HEK293 (cell line): Measurements from ENCODE around the gene PCBP3.

Source experiments
- CTCF ChIA-PET: fragments of 350-600 bp; formaldehyde crosslinking; extraction: SDS; loops from one replicate; lab custom pipeline; 2021; ENCODE audit warnings: antibody characterized with exemption; lab: Yijun Ruan, JAX
- POLR2A ChIA-PET: fragments of 300-600 bp; formaldehyde crosslinking; extraction: SDS; loops from one replicate; lab custom pipeline; 2020; ENCODE audit warnings: antibody characterized with exemption, inconsistent platforms; lab: Yijun Ruan, JAX
- H3K27ac ChIP-seq: fragments of 200-500 bp; sonication (Bioruptor generic); 2 replicates; pipeline ENCODE4 v1.5.1; 2014; ENCODE audit warnings: low read depth, low read length, control low read depth, inconsistent platforms; ENCODE audit errors: extremely low read depth
- H3K36me3 ChIP-seq, 2 experiments: fragments of 200-500 bp in 1 of 2; sonication (Bioruptor generic) in 1 of 2; 1 replicate in 1 of 2; 2 replicates in 1 of 2; pipeline ENCODE4 v1.5.1; 2014 to 2017; ENCODE audit warnings: inconsistent platforms in 2 of 2, low read length in 2 of 2; ENCODE audit not compliant: control insufficient read depth in 2 of 2, insufficient read depth in 1 of 2
- H3K4me1 ChIP-seq: fragments of 200-500 bp; sonication (Bioruptor generic); 2 replicates; pipeline ENCODE4 v1.5.1; 2014; ENCODE audit warnings: mild to moderate bottlenecking, low read length, inconsistent platforms; ENCODE audit not compliant: control insufficient read depth, insufficient read depth
- H3K4me3 ChIP-seq: 2 replicates; pipeline ENCODE4 v1.5.1; 2011; ENCODE audit warnings: low read depth, mild to moderate bottlenecking, control low read depth, low read length, moderate library complexity
- H3K9me3 ChIP-seq: fragments of 200-500 bp; sonication (Bioruptor generic); 2 replicates; pipeline ENCODE4 v1.5.1; 2014; ENCODE audit warnings: low read depth, low read length, inconsistent platforms; ENCODE audit not compliant: control insufficient read depth, insufficient read depth
- BCL11B ChIP-seq: fragments of 450-650 bp; formaldehyde crosslinking; IDR thresholded peaks from 2 replicates; pipeline ENCODE4 v1.5.1; 2016; ENCODE audit warnings: low read depth, missing biosample characterization, missing genetic modification characterization
- FEZF1 ChIP-seq: fragments of 450-650 bp; formaldehyde crosslinking; IDR thresholded peaks from 2 replicates; pipeline ENCODE4 v1.5.1; 2016; ENCODE audit warnings: missing biosample characterization, missing genetic modification characterization
- HOXA7 ChIP-seq: sonication (generic); formaldehyde crosslinking; IDR thresholded peaks from 2 replicates; pipeline ENCODE4 v1.8.1; 2022; ENCODE audit warnings: missing genetic modification reagents, borderline replicate concordance
- MEIS1 ChIP-seq: sonication (generic); formaldehyde crosslinking; IDR thresholded peaks from 2 replicates; pipeline ENCODE4 v1.8.1; 2022; ENCODE audit warnings: missing genetic modification reagents, mild to moderate bottlenecking, borderline replicate concordance
- SALL2 ChIP-seq: fragments of 450-650 bp; formaldehyde crosslinking; IDR thresholded peaks from 2 replicates; pipeline ENCODE4 v1.5.0; 2017; ENCODE audit warnings: missing biosample characterization, mild to moderate bottlenecking, missing genetic modification characterization, borderline replicate concordance
- SETDB1 ChIP-seq: IDR thresholded peaks from one replicate; pipeline ENCODE4 v1.6.1; 2017; ENCODE audit warnings: mild to moderate bottlenecking, low read length, moderate library complexity, mixed read lengths; ENCODE audit not compliant: insufficient read length
- ZNF133 ChIP-seq: fragments of 450-650 bp; formaldehyde crosslinking; IDR thresholded peaks from 2 replicates; pipeline ENCODE4 v1.5.1; 2016; ENCODE audit warnings: missing biosample characterization, missing genetic modification characterization
- ZNF354C ChIP-seq: fragments of 450-650 bp; formaldehyde crosslinking; IDR thresholded peaks from 2 replicates; pipeline ENCODE4 v1.5.1; 2016; ENCODE audit warnings: missing biosample characterization, missing genetic modification characterization, low read depth, borderline replicate concordance
- ZNF433 ChIP-seq: fragments of 450-650 bp; formaldehyde crosslinking; IDR thresholded peaks from 2 replicates; pipeline ENCODE4 v1.5.1; 2016; ENCODE audit warnings: missing biosample characterization, missing genetic modification characterization, low read depth
- ZNF654 ChIP-seq: fragments of 450-650 bp; formaldehyde crosslinking; IDR thresholded peaks from 2 replicates; pipeline ENCODE4 v1.5.1; 2016; ENCODE audit warnings: low read depth, missing biosample characterization, missing genetic modification characterization
- ZNF747 ChIP-seq: fragments of 450-650 bp; formaldehyde crosslinking; IDR thresholded peaks from 2 replicates; pipeline ENCODE4 v1.5.1; 2016; ENCODE audit warnings: missing biosample characterization, missing genetic modification characterization
- ZNF792 ChIP-seq: fragments of 450-650 bp; formaldehyde crosslinking; IDR thresholded peaks from 2 replicates; pipeline ENCODE4 v1.5.1; 2016; ENCODE audit warnings: missing biosample characterization, missing genetic modification characterization
- TF ChIP-seq, protein P1 (sequence below): fragments of 450-650 bp; formaldehyde crosslinking; IDR thresholded peaks from 2 replicates; pipeline ENCODE4 v1.5.0; 2017; ENCODE audit warnings: missing biosample characterization, missing genetic modification characterization, borderline replicate concordance
- TF ChIP-seq, protein P2 (sequence below): fragments of 450-650 bp; formaldehyde crosslinking; IDR thresholded peaks from 2 replicates; pipeline ENCODE4 v1.5.1; 2017; ENCODE audit warnings: missing biosample characterization, missing genetic modification characterization
- TF ChIP-seq, protein P3 (sequence below): fragments of 450-650 bp; formaldehyde crosslinking; IDR thresholded peaks from 2 replicates; pipeline ENCODE4 v1.5.1; 2016; ENCODE audit warnings: missing biosample characterization, missing genetic modification characterization
- TF ChIP-seq, protein P4 (sequence below): sonication (generic); formaldehyde crosslinking; IDR thresholded peaks from 2 replicates; pipeline ENCODE4 v1.8.1; 2022; ENCODE audit warnings: mild to moderate bottlenecking, moderate library complexity, missing genetic modification reagents
- TF ChIP-seq, protein P5 (sequence below): fragments of 450-650 bp; formaldehyde crosslinking; conservative IDR thresholded peaks from 2 replicates; pipeline ENCODE4 v1.5.1; 2016; ENCODE audit warnings: low read depth, missing biosample characterization, missing genetic modification characterization
- TF ChIP-seq, protein P6 (sequence below): IDR thresholded peaks from 2 replicates; pipeline ENCODE4 v1.6.1; 2011; ENCODE audit warnings: mild to moderate bottlenecking, low read depth, low read length, borderline replicate concordance

Gene PCBP3

DNA sequence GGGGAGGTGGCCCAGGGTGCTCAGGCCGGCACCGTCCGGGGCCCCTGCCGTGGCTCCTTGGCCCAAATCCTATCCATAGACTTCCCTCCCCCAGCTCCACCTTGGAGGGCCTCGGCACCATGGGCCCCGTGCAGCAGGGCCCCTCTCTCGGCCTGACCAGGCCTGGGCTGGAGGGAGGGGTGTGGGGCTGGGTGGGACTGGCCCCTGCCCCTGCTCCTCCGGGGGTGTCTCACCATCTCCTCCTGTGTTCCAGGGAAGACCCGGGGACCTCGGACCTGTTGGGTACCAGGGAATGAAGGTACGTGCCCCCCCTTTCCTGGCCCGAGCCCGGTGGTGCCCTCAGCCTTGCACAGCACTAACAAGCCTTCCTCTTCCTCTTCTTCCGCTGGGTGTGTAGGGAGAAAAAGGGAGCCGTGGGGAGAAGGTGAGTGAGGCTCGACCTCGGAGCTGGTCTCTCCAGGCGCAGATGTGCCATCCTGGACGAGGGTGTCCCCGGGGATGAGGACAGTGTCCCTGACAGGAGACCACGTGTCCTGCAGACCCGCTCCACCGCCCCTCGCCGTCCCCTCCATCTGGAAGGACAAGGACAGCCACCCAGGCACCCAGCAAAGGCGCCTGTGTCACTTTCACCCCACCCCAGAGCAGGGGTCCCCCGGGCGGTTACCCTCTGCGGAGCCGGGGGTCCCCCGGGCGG lies 346.0 kb downstream of the PCBP3 start:
- Histone ChIP-seq H3K27ac (no peak overlapping the region), H3K9me3 (no peaks in the 10 kb centered on the region), H3K4me1 (no peaks in the 10 kb centered on the region), H3K36me3 (peaks cover 9 to 77% of the 10 kb centered on the region in 2 experiments; a peak in 2 of 3 replicates), H3K4me3 (no peak overlapping the region)
- POLR2A ChIA-PET, result no interaction called here
- CTCF ChIA-PET, result no interaction called here
- no peak for TF ChIP-seq ZNF354C (tag by site-specific recombination)
- no peak for TF ChIP-seq SALL2 (tag by site-specific recombination)
- no peak for TF ChIP-seq ZNF654 (tag by site-specific recombination)
- TF ChIP-seq, protein P1, sequence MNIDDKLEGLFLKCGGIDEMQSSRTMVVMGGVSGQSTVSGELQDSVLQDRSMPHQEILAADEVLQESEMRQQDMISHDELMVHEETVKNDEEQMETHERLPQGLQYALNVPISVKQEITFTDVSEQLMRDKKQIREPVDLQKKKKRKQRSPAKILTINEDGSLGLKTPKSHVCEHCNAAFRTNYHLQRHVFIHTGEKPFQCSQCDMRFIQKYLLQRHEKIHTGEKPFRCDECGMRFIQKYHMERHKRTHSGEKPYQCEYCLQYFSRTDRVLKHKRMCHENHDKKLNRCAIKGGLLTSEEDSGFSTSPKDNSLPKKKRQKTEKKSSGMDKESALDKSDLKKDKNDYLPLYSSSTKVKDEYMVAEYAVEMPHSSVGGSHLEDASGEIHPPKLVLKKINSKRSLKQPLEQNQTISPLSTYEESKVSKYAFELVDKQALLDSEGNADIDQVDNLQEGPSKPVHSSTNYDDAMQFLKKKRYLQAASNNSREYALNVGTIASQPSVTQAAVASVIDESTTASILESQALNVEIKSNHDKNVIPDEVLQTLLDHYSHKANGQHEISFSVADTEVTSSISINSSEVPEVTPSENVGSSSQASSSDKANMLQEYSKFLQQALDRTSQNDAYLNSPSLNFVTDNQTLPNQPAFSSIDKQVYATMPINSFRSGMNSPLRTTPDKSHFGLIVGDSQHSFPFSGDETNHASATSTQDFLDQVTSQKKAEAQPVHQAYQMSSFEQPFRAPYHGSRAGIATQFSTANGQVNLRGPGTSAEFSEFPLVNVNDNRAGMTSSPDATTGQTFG (tag by site-specific recombination), result no peak
- TF ChIP-seq, protein P2, sequence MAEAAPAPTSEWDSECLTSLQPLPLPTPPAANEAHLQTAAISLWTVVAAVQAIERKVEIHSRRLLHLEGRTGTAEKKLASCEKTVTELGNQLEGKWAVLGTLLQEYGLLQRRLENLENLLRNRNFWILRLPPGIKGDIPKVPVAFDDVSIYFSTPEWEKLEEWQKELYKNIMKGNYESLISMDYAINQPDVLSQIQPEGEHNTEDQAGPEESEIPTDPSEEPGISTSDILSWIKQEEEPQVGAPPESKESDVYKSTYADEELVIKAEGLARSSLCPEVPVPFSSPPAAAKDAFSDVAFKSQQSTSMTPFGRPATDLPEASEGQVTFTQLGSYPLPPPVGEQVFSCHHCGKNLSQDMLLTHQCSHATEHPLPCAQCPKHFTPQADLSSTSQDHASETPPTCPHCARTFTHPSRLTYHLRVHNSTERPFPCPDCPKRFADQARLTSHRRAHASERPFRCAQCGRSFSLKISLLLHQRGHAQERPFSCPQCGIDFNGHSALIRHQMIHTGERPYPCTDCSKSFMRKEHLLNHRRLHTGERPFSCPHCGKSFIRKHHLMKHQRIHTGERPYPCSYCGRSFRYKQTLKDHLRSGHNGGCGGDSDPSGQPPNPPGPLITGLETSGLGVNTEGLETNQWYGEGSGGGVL, result no peak
- no peak for TF ChIP-seq SETDB1
- no peak for TF ChIP-seq FEZF1 (tag by site-specific recombination)
- TF ChIP-seq, protein P3, sequence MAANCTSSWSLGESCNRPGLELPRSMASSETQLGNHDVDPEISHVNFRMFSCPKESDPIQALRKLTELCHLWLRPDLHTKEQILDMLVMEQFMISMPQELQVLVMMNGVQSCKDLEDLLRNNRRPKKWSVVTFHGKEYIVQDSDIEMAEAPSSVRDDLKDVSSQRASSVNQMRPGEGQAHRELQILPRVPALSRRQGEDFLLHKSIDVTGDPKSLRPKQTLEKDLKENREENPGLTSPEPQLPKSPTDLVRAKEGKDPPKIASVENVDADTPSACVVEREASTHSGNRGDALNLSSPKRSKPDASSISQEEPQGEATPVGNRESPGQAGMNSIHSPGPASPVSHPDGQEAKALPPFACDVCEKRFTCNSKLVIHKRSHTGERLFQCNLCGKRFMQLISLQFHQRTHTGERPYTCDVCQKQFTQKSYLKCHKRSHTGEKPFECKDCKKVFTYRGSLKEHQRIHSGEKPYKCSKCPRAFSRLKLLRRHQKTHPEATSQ (tag by site-specific recombination), result no peak
- TF ChIP-seq ZNF133 (tag by site-specific recombination), result no peak
- no peak for TF ChIP-seq HOXA7 (CRISPR knock-in tag)
- TF ChIP-seq, protein P4, sequence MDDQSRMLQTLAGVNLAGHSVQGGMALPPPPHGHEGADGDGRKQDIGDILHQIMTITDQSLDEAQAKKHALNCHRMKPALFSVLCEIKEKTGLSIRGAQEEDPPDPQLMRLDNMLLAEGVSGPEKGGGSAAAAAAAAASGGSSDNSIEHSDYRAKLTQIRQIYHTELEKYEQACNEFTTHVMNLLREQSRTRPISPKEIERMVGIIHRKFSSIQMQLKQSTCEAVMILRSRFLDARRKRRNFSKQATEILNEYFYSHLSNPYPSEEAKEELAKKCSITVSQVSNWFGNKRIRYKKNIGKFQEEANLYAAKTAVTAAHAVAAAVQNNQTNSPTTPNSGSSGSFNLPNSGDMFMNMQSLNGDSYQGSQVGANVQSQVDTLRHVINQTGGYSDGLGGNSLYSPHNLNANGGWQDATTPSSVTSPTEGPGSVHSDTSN, result no peak
- no peak for TF ChIP-seq MEIS1 (CRISPR knock-in tag)
- no peak for TF ChIP-seq ZNF747 (tag by site-specific recombination)
- no peak for TF ChIP-seq ZNF433 (tag by site-specific recombination)
- TF ChIP-seq, protein P5, sequence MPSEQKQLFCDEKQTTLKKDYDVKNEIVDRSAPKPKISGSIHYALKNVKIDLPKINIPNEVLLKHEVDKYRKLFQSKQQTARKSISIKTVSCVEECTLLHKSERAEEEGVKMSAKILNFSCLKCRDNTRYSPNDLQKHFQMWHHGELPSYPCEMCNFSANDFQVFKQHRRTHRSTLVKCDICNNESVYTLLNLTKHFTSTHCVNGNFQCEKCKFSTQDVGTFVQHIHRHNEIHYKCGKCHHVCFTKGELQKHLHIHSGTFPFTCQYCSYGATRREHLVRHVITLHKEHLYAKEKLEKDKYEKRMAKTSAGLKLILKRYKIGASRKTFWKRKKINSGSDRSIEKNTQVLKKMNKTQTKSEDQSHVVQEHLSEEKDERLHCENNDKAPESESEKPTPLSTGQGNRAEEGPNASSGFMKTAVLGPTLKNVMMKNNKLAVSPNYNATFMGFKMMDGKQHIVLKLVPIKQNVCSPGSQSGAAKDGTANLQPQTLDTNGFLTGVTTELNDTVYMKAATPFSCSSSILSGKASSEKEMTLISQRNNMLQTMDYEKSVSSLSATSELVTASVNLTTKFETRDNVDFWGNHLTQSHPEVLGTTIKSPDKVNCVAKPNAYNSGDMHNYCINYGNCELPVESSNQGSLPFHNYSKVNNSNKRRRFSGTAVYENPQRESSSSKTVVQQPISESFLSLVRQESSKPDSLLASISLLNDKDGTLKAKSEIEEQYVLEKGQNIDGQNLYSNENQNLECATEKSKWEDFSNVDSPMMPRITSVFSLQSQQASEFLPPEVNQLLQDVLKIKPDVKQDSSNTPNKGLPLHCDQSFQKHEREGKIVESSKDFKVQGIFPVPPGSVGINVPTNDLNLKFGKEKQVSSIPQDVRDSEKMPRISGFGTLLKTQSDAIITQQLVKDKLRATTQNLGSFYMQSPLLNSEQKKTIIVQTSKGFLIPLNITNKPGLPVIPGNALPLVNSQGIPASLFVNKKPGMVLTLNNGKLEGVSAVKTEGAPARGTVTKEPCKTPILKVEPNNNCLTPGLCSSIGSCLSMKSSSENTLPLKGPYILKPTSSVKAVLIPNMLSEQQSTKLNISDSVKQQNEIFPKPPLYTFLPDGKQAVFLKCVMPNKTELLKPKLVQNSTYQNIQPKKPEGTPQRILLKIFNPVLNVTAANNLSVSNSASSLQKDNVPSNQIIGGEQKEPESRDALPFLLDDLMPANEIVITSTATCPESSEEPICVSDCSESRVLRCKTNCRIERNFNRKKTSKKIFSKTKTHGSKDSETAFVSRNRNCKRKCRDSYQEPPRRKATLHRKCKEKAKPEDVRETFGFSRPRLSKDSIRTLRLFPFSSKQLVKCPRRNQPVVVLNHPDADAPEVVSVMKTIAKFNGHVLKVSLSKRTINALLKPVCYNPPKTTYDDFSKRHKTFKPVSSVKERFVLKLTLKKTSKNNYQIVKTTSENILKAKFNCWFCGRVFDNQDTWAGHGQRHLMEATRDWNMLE (tag by site-specific recombination), result no peak
- TF ChIP-seq BCL11B (tag by site-specific recombination), result no peak
- TF ChIP-seq, protein P6, sequence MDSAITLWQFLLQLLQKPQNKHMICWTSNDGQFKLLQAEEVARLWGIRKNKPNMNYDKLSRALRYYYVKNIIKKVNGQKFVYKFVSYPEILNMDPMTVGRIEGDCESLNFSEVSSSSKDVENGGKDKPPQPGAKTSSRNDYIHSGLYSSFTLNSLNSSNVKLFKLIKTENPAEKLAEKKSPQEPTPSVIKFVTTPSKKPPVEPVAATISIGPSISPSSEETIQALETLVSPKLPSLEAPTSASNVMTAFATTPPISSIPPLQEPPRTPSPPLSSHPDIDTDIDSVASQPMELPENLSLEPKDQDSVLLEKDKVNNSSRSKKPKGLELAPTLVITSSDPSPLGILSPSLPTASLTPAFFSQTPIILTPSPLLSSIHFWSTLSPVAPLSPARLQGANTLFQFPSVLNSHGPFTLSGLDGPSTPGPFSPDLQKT, result no peak
- no peak for TF ChIP-seq ZNF792 (tag by site-specific recombination)
